ENCODE data around the gene LRMDA. TPM values are rescaled to one million over a fixed set of nuclear protein-coding genes. Genes with fewer than 3 reads are reported as not detected.

LRMDA gene
- total and polyA plus RNA-seq, 2 of the 4 experiments (the other 2 are of a cell fraction), result 0.07 TPM; not detected in 1

- Histone ChIP-seq H3K23ac (ENCODE audit: low read depth, low read length) (no peak overlapping the region), H2BK20ac (ENCODE audit: low read depth, low read length) (peak overlapping the region; percentile 51), H3K4me3 (ENCODE audit: insufficient read depth, low read depth, low read length) (no peak overlapping the region), H2BK5ac (ENCODE audit: low read depth, low read length, poor library complexity, severe bottlenecking) (peak overlapping the region; percentile 86), H2AK9ac (replicated peaks; ENCODE audit: low read depth, low read length, poor library complexity) (no peak overlapping the region), H4K20me1 (ENCODE audit: insufficient read depth, low read length) (no peaks in the 10 kb centered on the region), H2BK15ac (ENCODE audit: low read depth, low read length) (peak overlapping the region; percentile 69; the same call in 2 of the 3 replicates), H2AFZ (replicated peaks; ENCODE audit: low read length, poor library complexity) (no peak overlapping the region), H3K27ac (ENCODE audit: insufficient read depth, low read length) (no peak overlapping the region), H3K27me3 (ENCODE audit: control insufficient read depth, insufficient read depth, low read length) (no peaks in the 10 kb centered on the region), H3K14ac (replicated peaks; ENCODE audit: low read depth, low read length) (no peak overlapping the region), H4K5ac (ENCODE audit: low read depth, low read length) (peak overlapping the region; percentile 23; the same call in 1 of the 2 replicates), H2AK5ac (ENCODE audit: low read depth, low read length) (peak overlapping the region; percentile 10; the same call in 1 of the 2 replicates), H4K8ac (ENCODE audit: low read depth in 2 of 2, low read length in 2 of 2) (peak overlapping the region; percentile 31 to 49; a peak in 2 of 4 replicates), H3K56ac (ENCODE audit: extremely low read depth, insufficient read depth, low read length) (no peak overlapping the region; the same call in 1 of the 2 replicates), H3K4me2 (ENCODE audit: low read depth, low read length) (no peak overlapping the region), H3K9me1 (ENCODE audit: insufficient read depth, low read length) (peaks cover 7% of the 10 kb centered on the region), H4K91ac (ENCODE audit: insufficient read depth, low read depth, low read length) (peak overlapping the region; percentile 49), H3K79me1 (ENCODE audit: low read depth in 1 of 2, low read length in 2 of 2) (no peaks in the 10 kb centered on the region), H2BK120ac (ENCODE audit: low read depth, low read length) (peak overlapping the region; percentile 72), H3K9me3 (ENCODE audit: control insufficient read depth, insufficient read depth, low read length) (no peaks in the 10 kb centered on the region), H3K4me1 (ENCODE audit: control insufficient read depth, insufficient read depth, low read length) (peaks cover 16% of the 10 kb centered on the region), H3K36me3 (ENCODE audit: control insufficient read depth, insufficient read depth, low read length) (no peaks in the 10 kb centered on the region), H3K4ac (ENCODE audit: low read depth, low read length) (peak overlapping the region; percentile 59; the same call in 1 of the 2 replicates), H3K9ac (ENCODE audit: low read depth, low read length) (no peak overlapping the region), H3K18ac (ENCODE audit: low read depth, low read length) (peak overlapping the region; percentile 26; the same call in 1 of the 2 replicates)
- CTCF ChIA-PET, result interaction anchor here (0.7 kb wide), 1 partner anchor 495 kb away, joined by 5 read pairs; no protein-coding TSS in a partner anchor
- no TSS peak for BruUV-seq (replicated peaks)
- WGBS, 2 experiments (ENCODE audit: extremely low coverage in 2 of 2, insufficient read length in 1 of 2), result no CpG with 5 or more reads among the region's 1 CpG
- DNase-seq (peak; percentile 65), ATAC-seq (ENCODE audit: low read depth) (peak; percentile 69)
- intact Hi-C loops (cut with micrococcal nuclease) (loop anchor here (2.0 kb wide), 1 partner anchor 24 kb away; no protein-coding TSS in a partner anchor), in situ Hi-C loops (cut with MboI; ENCODE audit: low sequenced_read_pairs) (no loop called here), dilution Hi-C loops (cut with HindIII; ENCODE audit: low sequenced_read_pairs, unreplicated experiment) (no loop called here)
- POLR2A ChIA-PET (ENCODE audit: unreplicated experiment), result no interaction called here
- TF ChIP-seq, protein P1, sequence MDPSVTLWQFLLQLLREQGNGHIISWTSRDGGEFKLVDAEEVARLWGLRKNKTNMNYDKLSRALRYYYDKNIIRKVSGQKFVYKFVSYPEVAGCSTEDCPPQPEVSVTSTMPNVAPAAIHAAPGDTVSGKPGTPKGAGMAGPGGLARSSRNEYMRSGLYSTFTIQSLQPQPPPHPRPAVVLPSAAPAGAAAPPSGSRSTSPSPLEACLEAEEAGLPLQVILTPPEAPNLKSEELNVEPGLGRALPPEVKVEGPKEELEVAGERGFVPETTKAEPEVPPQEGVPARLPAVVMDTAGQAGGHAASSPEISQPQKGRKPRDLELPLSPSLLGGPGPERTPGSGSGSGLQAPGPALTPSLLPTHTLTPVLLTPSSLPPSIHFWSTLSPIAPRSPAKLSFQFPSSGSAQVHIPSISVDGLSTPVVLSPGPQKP (IDR thresholded peaks at IDR 0.05; ENCODE audit: borderline replicate concordance, low read depth, low read length), result no peak
- no peak for TF ChIP-seq CHD1 (IDR thresholded peaks at IDR 0.05; ENCODE audit: low read depth, low read length)
- TF ChIP-seq BHLHE40 (IDR thresholded peaks at IDR 0.05; ENCODE audit: low read depth, low read length), result no peak
Measured at GRCh38 chr10:76582531-76582930, 1151.1 kb downstream of the LRMDA start.

Measured in IMR-90 (cell line).